AG09309 (cell line): ENCODE data around the gene TMEM63C.

ENCODE experiments used
- DNase-seq: peaks from one replicate; pipeline ENCODE4 v3.0.0-alpha.2; 2010; ENCODE audit warnings: low read depth
- H3K4me3 ChIP-seq: 2 replicates; pipeline ENCODE4 v1.5.1; 2011; ENCODE audit warnings: mild to moderate bottlenecking, low read depth, low read length, moderate library complexity; ENCODE audit not compliant: control insufficient read depth
- TF ChIP-seq, protein P1 (sequence below): IDR thresholded peaks from 2 replicates; pipeline ENCODE4 v1.5.1; 2011; ENCODE audit warnings: mild to moderate bottlenecking, low read depth, low read length, inconsistent platforms; ENCODE audit not compliant: insufficient read depth, control insufficient read depth; ENCODE audit errors: missing control alignments

Gene TMEM63C

DNA sequence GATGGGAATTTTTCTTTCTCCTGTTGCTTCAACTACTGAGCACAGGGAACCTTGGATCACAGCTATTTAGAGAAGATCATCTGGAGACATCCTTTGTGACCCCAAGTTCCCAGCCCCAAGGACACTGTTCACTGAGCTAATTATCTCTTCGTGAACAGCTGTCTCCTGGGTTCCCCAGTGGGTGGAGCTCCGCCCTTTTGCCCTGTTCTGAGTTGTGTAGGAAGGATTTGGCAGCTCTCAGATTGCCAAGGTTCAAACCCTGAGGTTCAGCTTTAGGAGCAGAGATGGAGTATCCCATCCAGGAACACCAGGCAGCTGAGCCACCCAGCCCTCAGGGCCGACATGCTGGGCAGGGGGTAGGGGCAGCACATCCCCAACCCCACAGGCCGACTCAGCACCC is 57.4 kb downstream of the TMEM63C start:
- no peak overlapping the region for H3K4me3 ChIP-seq
- no peak for DNase-seq
- TF ChIP-seq, protein P1, sequence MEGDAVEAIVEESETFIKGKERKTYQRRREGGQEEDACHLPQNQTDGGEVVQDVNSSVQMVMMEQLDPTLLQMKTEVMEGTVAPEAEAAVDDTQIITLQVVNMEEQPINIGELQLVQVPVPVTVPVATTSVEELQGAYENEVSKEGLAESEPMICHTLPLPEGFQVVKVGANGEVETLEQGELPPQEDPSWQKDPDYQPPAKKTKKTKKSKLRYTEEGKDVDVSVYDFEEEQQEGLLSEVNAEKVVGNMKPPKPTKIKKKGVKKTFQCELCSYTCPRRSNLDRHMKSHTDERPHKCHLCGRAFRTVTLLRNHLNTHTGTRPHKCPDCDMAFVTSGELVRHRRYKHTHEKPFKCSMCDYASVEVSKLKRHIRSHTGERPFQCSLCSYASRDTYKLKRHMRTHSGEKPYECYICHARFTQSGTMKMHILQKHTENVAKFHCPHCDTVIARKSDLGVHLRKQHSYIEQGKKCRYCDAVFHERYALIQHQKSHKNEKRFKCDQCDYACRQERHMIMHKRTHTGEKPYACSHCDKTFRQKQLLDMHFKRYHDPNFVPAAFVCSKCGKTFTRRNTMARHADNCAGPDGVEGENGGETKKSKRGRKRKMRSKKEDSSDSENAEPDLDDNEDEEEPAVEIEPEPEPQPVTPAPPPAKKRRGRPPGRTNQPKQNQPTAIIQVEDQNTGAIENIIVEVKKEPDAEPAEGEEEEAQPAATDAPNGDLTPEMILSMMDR, result no peak

DNA sequence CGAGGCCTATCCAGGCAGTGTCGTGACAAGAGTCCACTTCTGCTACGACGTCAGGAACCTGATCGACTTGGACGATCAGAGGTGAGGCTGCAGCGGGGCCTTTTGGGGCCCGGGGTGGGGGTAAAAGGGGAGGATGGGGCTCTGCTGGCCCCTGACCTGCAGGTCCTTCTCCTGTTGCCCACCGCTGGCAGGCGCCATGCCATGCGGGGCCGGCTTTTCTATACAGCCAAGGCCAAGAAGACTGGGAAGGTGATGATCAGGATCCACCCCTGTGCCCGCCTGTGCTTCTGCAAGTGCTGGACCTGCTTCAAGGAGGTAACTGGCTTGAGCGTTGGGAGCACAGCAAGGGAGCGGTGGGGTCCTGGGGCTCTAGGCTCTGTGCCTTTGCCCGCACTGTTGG is 57.8 kb downstream of the TMEM63C start:
- DNase-seq, result no peak
- H3K4me3 ChIP-seq, result no peak overlapping the region
- TF ChIP-seq, protein P1, result no peak

DNA sequence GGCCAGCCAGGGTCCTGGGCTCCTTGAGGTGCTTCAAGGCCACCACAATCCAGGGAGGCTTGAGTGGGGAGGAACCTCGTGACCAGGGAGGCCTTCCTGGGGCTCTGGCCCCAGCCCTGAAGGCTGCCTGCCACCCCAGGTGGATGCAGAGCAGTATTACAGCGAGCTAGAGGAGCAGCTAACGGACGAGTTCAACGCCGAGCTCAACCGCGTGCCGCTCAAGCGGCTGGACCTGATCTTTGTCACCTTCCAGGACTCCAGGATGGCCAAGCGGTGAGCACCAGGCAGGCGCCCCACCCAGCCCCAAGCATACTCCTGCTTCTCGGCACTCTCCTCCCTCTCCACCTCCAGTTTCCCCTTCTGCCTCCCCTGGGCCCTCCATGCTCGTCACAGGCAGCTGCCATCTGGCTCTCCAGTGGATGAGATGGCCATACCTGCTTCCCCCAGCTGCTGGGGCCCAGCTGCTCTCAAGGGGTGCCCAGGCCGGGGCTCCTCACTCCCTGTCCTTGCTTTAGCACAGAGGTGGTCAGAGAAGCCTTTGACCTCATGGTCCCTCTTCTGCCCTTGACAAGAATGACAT is 58.8 kb downstream of the TMEM63C start:
- no peak overlapping the region for H3K4me3 ChIP-seq
- TF ChIP-seq, protein P1, result no peak
- no peak for DNase-seq

DNA sequence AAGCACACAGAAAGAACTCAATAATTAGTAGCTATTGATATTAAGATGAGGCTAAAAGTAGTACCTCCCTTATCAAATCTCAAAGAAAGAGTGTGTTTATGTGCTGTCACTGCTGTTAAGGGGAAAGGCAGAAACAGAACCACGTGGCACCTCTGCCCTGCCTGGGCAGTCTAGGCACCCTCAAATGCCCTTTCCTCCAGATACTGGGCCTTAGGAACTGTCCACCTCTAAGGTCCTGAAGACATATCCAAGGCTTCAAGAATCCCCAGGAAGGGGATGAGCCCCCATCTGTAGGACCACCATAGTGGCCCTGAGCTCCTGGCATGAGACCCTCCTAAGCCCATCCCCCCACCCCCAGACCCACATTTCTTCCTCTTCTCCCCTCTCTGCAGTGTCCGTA is 60.4 kb downstream of the TMEM63C start:
- H3K4me3 ChIP-seq, result no peak overlapping the region
- TF ChIP-seq, protein P1, result no peak
- DNase-seq, result no peak

DNA sequence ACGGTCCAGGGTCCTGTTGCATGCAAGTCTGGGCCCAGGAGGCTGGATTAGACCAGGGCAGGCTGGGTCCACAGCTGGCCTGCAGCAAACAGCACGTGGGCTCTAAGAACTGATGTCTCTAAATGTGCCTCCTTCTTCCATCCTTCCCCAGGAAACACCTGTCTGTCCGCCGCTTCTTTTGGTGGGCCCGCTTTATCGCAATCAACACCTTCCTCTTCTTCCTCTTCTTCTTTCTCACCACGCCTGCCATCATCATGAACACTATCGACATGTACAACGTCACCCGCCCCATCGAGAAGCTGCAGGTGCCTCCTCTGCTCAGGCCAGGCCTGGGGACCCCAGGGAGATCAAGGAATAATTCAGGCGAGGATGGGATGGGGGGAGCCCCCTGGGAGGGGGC is 61.2 kb downstream of the TMEM63C start:
- no peak overlapping the region for H3K4me3 ChIP-seq
- no peak for DNase-seq
- TF ChIP-seq, protein P1, result no peak

DNA sequence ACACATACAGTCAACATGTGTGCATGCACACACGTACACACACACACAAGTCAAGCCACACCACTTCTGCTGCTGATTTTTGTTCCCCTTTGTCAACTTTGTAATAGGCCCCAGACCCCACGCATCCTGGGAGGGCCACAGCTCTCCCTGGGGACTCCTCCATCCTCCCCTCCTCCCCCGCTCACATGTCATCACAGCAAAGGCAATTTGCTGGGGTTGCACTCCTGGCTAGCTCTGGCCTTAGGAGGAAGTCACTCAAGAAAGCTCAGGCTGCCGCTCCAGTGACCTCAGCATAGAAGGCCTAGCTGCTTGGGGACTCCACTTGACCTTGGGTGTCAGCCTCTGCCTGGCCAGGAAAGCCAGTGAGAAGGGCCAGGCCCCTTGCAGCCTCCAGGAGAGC is 62.3 kb downstream of the TMEM63C start:
- no peak for DNase-seq
- no peak overlapping the region for H3K4me3 ChIP-seq
- TF ChIP-seq, protein P1, result no peak

DNA sequence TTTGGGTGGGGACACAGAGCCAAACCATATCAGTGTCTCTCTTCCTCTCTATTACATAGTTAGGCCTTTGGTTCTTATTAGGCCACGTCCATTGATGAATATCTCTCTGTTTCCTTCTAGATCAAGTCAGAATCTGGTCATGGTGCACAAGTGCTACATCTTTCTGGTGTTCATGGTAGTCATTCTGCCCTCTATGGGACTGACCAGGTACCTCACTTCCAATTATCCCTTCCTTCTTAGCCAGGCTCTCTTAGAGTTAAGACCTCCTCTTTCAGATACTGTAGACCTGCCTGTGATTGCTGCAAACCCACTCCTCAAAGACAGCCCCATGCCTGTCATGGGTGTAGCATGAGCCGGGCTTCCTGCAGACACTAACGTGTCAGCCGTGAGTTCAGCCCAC is 64.2 kb downstream of the TMEM63C start:
- TF ChIP-seq, protein P1, result no peak
- DNase-seq, result no peak

More for the DNA sequence above, 64.2 kb downstream of the TMEM63C start:
- H3K4me3 ChIP-seq, result no peak overlapping the region
